ENCODE results near the gene TCEAL4.
"Not testable (repeated sequence)": the region's sequence is repeated elsewhere in the genome, so short reads cannot be mapped to it uniquely, and the experiment has no call there.

The TCEAL4 gene

DNA sequence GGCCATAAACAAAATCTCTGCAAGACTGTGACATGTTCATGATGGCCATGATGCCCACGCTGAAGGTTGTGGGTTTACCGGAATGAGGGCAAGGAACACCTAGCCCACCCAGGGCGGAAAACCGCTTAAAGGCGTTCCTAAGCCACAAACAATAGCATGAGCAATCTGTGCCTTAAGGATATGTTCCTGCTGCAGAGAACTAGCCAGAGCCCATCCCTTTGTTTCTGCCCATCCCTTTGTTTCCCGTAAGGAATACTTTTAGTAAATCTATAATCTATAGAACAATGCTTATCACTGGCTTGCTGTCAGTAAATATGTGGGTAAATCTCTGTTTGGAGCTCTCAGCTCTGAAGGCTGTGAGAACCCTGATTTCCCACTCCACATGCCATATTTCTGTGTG is 9.9 kb downstream of the TCEAL4 start:
- not testable (repeated sequence) for DNase-seq

- DNase-seq = peak; percentile 37
Measured at GRCh38 chrX:103607364-103608305, 22.3 kb downstream of the TCEAL4 start, which contains the start of gene TCEAL3. TSS of gene TCEAL3 (plus strand) at chrX:103607963. CDS start at chrX:103609065, 1,102 bp downstream.

- DNase-seq = no peak
Measured at GRCh38 chrX:103608306-103608963, 23.1 kb downstream of the TCEAL4 start.

- DNase-seq = no peak
Measured at GRCh38 chrX:103610282-103610681, 25.0 kb downstream of the TCEAL4 start.

DNA sequence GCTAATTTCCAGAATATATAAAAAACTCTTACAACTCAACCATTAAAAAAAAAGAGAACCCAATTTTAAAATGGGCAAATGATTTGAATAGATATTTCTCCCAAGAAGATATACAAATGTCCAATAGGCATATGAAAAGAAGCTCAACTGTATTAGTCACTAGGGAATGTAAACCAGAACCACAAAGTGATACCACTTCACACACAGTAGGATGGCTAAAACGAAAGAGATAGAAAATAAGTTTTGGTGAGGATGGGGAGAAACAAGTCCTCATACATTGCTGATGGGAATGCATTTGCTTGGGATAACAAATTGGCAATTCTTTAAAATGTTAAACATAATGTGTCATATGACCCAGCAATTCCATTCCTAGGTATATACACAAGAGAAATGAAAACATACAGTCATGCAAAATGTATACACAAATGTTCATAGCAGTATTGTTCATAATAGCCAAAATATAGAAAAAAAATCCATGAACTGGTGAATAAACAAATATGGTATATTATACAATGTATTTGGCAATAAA is 28.1 kb downstream of the TCEAL4 start:
- no peak for DNase-seq

GRCh38 chrX:103614999-103615398 is 29.7 kb downstream of the TCEAL4 start:
- DNase-seq = no peak

DNA sequence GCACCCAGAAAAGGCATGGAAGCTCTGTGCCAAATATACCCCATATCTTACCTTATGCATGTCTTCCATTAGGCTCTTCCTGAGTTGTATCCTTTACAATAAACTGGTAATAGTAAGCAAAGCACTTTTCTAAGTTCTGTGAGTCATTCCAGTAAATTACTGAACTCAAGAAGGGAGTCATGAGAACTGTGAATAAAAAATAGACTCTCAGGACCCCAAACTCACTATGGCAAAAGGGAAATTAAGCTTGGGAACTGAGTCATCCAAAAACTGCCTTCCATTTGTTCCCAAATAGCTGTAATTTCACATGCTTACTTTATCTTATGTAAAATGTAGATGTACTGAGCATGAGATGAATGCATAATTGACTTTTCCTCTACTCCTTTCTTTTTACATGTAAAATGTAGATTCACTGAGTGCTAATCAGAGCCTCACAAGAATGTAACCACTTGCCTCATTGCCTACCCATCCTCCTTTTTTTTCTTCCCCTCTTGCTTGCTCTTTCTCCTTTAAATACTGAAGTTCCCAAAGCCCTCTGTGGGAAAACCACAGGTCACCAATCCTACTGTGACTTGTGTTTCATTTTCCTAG is 30.6 kb downstream of the TCEAL4 start:
- no peak for DNase-seq

GRCh38 chrX:103616676-103617186 is 31.4 kb downstream of the TCEAL4 start:
- no peak for DNase-seq

DNA sequence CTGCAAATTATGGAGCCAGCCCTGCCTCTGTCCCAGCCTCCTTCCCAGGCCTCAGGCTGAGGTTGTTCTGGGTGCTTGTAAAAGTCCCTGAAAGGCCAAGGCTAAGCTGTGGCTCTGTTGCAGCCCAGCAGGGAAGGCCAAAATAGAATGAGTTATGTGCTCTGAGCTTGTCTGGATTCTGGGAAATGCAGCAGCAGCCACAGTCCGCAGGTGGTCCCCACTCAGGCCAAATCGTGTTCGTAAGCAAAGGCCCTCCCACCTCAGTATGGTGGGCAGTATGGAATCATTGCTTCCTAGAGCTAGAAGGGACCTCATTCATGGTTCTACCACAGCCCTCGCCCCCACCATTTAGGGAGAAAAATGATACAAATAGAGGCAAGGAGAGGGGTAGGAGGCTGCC is 38.8 kb downstream of the TCEAL4 start:
- no peak for DNase-seq

- DNase-seq = no peak
Measured at GRCh38 chrX:103626855-103627254, 41.5 kb downstream of the TCEAL4 start.

- DNase-seq = peak; percentile 12
Measured at GRCh38 chrX:103628386-103629317, 43.3 kb downstream of the TCEAL4 start, which contains the start of gene TCEAL1. TSS of gene TCEAL1 (plus strand) at chrX:103628975. CDS start at chrX:103629917, 942 bp downstream.

- DNase-seq = no peak
Measured at GRCh38 chrX:103629318-103630170, 44.2 kb downstream of the TCEAL4 start.

DNA sequence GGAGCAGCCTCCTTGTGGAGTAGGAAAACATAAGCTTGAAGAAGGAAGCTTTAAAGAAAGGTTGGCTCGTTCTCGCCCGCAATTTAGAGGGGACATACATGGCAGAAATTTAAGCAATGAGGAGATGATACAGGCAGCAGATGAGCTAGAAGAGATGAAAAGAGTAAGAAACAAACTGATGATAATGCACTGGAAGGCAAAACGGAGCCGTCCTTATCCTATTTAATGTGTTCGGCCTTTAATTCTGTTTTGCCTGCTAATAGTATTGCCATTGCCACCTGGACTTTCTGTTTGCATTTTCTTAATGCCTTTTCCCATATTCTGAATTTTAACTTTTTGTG is 44.8 kb downstream of the TCEAL4 start:
- no peak for DNase-seq

DNA sequence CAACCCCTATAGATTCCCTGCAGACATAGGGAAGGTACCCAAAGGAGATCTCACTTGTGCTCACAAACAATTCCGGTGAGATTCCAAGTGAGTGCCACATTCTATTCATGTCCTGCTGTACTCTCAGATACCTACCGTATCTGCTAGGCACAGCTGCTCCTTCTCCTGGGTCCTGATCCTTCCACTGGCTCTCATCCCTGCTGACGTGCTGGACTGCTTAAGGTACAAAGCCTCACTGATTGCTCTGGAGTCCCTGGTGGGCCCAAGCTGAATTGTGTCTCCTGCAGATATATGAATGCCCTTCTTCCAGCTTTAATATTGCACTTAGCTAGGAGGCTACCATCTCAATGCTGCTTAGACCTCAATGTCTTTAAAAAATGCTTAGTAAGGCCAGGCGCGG is 45.8 kb downstream of the TCEAL4 start:
- no peak for DNase-seq

DNA sequence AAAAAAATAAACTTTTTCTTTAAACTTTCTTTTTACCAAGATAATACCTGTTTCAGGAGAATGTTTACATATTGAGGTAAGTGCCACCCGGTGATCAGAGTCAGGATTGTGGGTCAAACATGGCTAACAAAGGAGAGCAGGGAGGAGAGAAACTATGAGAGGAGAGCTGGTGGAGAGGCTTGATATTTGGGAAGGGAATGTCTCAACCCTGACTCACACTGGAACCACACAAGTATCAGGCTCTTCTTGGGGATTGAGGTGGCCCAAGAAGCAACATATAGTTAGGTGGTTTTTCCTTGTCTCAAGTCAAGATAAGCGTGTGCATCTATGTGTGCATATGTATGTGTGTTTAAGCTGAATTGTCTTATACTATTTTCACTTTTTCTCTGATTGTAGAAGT is 50.1 kb downstream of the TCEAL4 start:
- no peak for DNase-seq
